NCI-H1092 treated with DMSO at 0.1 percent for 48 hours (cell line): ENCODE data around the gene DPP6.
"Not testable (repeated sequence)": the region's sequence is repeated elsewhere in the genome, so short reads cannot be mapped to it uniquely, and the experiment has no call there.

Source experiments
- DNase-seq: peaks from one replicate; lab custom pipeline; 2025; lab: John Stamatoyannopoulos, UW

DPP6 gene

GRCh38 chr7:154072395-154073181, 20.4 kb downstream of the DPP6 start:
- not testable (repeated sequence) for DNase-seq

DNA sequence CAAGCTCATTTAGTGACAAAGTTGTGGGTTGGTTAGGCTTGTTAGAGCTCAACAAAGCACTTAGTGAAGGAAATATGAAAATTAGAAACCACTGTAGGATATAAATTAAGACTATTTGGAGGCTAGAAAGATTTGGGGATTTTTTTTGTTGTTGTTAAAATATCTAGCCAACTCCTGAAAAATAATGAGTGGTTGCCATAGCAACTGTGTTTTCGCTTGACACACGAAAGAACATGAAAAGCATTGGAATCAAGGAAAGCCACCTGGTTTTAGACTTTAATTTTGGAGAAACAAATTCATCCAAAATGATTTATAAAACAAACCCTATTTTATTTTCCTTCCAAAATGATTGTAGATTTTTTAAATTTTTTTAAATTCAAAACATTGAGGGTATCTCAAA, 26.3 kb downstream of the DPP6 start:
- DNase-seq: not testable (repeated sequence)

- DNase-seq: not testable (repeated sequence)
These were observed 28.1 kb downstream of the DPP6 start for GRCh38 chr7:154080249-154080648.

GRCh38 chr7:154087037-154087725, 35.0 kb downstream of the DPP6 start:
- DNase-seq: peak; percentile 11

- DNase-seq: not testable (repeated sequence)
These were observed 39.9 kb downstream of the DPP6 start for GRCh38 chr7:154092093-154092492.

DNA sequence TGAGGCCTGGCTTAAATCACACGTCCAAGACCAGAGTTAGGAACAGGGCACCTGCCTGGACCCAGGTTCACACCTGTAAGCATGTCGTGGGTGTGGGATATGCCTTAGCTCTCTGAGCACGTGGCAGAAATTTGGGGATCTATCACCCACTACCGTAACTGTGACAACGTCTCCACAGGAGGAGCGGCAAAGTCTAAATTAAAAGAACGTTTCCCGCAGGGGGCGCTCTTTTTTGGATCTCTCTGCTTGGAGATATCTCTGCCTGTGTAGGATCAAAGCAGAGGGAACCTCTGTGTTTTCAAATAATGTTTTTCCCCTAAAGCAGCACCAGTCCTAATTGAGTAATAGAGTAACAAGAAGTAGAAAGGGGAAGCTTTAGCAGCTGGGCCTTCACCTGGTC, 43.0 kb downstream of the DPP6 start:
- not testable (repeated sequence) for DNase-seq

DNA sequence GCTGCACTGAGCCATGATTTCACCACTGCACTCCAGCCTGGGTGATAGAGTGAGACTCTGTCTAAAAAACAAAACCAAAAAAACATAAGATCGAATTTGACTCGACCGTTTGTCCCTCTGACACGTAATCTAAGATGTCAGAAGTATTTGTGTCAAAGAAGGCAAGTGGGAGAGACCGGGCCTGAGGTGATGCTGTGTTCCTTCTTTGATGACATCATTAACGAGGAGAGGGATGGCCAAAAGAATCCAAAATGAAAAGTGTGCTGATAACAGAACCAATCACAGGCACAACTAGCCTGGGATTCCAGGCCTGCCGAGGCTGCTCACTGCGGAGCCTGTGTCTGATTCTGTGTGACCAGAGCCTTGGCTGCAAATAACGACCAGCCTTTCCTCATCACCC, 52.9 kb downstream of the DPP6 start:
- not testable (repeated sequence) for DNase-seq

GRCh38 chr7:154109615-154110014, 57.4 kb downstream of the DPP6 start:
- not testable (repeated sequence) for DNase-seq

DNA sequence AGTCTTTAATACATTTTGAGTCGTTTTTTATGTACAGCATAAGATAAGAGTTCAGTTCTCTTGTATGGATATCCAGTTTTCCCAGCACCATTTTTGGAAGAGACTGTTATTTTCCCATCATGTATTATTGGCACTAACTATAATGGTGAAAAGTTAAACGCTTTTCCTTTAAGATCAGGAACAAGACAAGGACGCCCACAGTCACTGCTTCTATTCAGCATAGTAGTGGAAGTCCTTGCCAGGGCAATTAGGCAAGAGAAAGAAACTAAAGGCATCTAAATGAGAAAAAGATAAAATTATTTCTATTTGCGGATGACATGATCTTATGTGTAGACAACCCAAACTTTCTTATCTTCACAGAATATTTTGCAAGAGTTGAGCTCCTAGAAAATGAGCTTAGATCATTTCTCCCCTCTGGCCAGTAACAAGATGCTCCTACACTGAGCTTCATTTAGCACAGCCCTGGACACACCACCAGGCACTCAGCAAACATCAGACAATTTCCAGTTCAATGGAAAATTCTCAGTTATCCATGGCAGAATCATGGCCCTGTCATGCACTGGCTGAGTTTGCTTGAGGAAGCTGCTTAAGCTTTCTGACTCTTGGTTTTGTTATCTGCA, 61.6 kb downstream of the DPP6 start:
- not testable (repeated sequence) for DNase-seq

GRCh38 chr7:154117411-154118390, 65.5 kb downstream of the DPP6 start:
- DNase-seq: not testable (repeated sequence)

DNA sequence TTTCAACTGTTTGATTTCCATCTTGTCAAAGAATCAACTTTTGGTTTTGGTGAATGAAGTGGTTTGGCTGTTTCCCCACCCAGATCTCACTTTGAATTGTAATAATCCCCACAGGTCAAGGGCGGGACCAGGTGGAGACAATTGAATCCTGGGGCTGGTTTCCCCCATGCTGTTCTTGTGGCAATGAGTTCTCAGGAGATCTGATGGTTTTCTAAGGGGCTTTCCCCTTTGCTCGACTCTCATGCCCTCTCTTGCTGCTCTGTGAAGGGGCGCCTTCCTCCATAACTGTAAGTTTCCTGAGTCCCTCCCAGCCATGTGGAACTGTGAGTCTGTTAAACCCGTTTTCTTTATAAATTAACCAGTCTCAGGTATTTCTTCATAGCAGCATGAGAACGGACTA, 68.6 kb downstream of the DPP6 start:
- DNase-seq: not testable (repeated sequence)

DNA sequence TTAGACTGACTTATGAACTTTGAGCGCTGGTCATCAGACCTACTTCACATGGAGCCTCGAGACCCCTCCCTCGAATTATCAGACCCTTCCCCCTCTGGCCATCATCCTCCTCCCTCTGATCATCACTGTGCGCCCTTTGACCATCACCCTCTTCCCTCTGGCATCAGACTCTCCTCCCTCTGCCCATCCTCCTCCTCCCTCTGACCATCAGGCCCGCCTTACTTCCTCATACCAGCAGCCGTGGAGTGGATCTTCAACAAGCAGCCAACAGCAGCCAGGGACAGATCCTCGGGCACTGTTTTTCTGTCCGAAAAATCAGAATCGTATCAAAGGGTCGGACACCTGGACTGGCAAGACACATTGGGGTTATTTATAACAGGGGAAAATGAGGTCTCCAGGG, 70.5 kb downstream of the DPP6 start:
- not testable (repeated sequence) for DNase-seq

- not testable (repeated sequence) for DNase-seq
These were observed 71.2 kb downstream of the DPP6 start for GRCh38 chr7:154123397-154123796.

DNA sequence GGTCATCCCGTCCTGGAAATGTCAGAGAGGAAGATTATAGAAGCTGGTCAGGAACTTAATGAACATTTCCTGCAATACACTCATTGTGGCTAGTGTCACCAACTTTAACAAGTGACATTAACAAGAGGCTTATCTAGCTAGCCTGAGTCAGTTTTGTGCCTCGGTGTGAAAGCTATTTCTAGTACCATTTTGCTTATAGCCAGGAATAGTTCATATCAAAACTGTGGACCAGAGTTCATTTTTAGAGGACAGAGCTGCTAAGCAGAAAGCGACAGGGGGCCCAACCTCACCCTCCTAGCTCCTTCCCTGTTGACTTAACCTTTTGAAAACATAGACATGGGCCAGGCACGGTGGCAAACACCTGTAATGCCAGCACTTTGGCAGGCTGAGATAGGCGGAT, 76.9 kb downstream of the DPP6 start:
- not testable (repeated sequence) for DNase-seq

- DNase-seq: not testable (repeated sequence)
These were observed 80.4 kb downstream of the DPP6 start for GRCh38 chr7:154132617-154133016.

GRCh38 chr7:154133703-154134277, 81.6 kb downstream of the DPP6 start:
- not testable (repeated sequence) for DNase-seq

DNA sequence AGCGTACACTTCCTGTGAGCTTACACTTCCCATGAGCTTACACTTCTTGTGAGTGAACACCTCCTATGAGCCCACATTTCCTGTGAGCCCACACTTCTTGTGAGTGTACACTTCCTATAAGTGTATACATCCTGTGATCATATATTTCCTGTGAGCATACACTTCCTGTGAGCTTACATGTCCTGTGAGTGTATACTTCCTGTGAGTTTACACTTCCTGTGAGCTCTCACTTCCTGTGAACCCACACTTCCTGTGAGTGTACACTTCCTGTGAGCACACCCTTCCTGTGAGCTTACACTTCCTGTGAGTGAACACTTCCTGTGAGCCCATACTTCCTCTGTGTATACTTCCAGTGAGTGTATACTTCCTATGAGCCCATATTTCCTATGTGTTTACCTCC, 82.5 kb downstream of the DPP6 start:
- DNase-seq: not testable (repeated sequence)

DNA sequence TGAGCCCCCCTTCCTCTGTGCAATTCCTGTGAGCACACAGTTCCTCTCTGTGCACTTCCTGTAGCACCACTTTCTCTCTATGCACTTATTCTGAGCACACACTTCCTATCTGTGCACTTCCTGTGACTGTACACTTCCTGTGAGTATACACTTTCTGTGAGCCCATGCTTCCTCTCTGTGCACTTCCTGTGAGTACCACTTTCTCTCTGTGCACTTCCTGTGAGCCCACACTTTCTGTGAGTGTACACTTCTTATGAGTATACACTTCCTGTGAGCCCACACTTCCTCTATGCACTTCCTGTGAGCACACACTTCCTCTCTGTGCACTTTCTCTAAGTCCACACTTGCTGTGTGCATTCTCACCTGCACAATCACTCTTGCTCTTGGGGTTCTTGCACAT, 83.4 kb downstream of the DPP6 start:
- DNase-seq: not testable (repeated sequence)

GRCh38 chr7:154145922-154146706, 93.9 kb downstream of the DPP6 start:
- DNase-seq: peak; percentile 65

DNA sequence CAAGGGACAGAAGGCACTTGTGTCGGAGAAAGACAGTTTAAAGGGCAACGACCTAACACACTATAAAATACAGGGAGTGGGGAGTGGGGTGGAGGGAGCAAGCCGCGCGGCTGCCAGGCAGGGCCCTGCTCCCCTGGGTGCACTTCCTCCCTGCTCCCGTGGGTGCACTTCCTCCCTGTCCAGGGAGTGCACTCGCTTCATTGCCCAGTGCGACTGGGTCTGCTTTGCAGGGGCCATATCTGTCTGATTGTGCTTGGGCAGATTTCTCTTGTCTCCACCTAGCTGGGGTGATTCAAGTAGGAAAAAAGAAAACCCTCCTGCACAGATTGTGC, 94.5 kb downstream of the DPP6 start:
- DNase-seq: not testable (repeated sequence)
